Mucosa of descending colon (tissue), 3 donors: ENCODE results near the gene NKD2. TPM values are rescaled to one million over a fixed set of nuclear protein-coding genes. Genes with fewer than 3 reads are reported as not detected.

Experiments used
- ATAC-seq: fragments of 200-7000 bp; cut with Tn5 transposase; one replicate; pipeline ENCODE4 v1.9.1; 2020; ENCODE audit warnings: mild to moderate bottlenecking, moderate library complexity
- DNase-seq, 3 donors: peaks; one replicate each; pipeline ENCODE4 v3.0.0-alpha.2; 2020
- H3K36me3 ChIP-seq: fragments of 200-600 bp; one replicate; pipeline ENCODE4 v1.8.0; 2021; ENCODE audit warnings: low read depth, mild to moderate bottlenecking
- H3K4me1 ChIP-seq: fragments of 200-600 bp; one replicate; pipeline ENCODE4 v1.8.0; 2021; ENCODE audit warnings: low read depth, mild to moderate bottlenecking
- H3K4me3 ChIP-seq: fragments of 200-600 bp; one replicate; pipeline ENCODE4 v1.8.0; 2021; ENCODE audit warnings: mild to moderate bottlenecking
- H3K9me3 ChIP-seq: fragments of 200-600 bp; one replicate; pipeline ENCODE4 v1.8.0; 2021; ENCODE audit warnings: mild to moderate bottlenecking
- intact Hi-C, 2 donors: fragments of 100-400 bp; cut with DNase I in 1 of 2; cut with micrococcal nuclease in 1 of 2; formaldehyde crosslinking; loops; one replicate each; pipeline versions ENCODE4 v1.11.0 to v1.11.1; 2022; cut with DNase I, micrococcal nuclease
- microRNA-seq: library from miRNA; unstranded; fragments of <30 nt; microRNA quantifications from one replicate; pipeline ENCODE4, GENCODE V29; 2019
- total RNA-seq, 3 donors: library from RNA; stranded (reverse); fragmentation: NEBNext Ultra II Directional in 2 of 3; extraction: Animal tissue kit (Norgen Biotek cat#: 25700) in 2 of 3; gene quantifications; one replicate each; pipeline versions ENCODE4 v1.2.1 to v1.2.4, GENCODE V29; 2021 to 2023
- TF ChIP-seq, protein P1 (sequence below): fragments of 200-600 bp; IDR thresholded peaks from one replicate; pipeline ENCODE4 v1.8.0; 2022; ENCODE audit warnings: antibody characterized with exemption, mild to moderate bottlenecking
- donor health status: DM: no; HTN: no; CAD: no; lungs with moderate emphysema.
- donor health status: DM: no; HTN: no; CAD: no.
- donor health status: DM: no; HTN: yes; CAD: no.

The NKD2 gene
- total RNA-seq, 3 donors from 2014 or later, result 0.93 to 3.7 (median 2.1) TPM

- DNase-seq, result no peak
- H3K4me1 ChIP-seq, result no peaks in the 10 kb centered on the region
- no peak for ATAC-seq
- H3K36me3 ChIP-seq, result no peaks in the 10 kb centered on the region
- no peaks in the 10 kb centered on the region for H3K9me3 ChIP-seq
- intact Hi-C loops, result no loop called here
- H3K4me3 ChIP-seq, result no peak overlapping the region
- TF ChIP-seq, protein P1, sequence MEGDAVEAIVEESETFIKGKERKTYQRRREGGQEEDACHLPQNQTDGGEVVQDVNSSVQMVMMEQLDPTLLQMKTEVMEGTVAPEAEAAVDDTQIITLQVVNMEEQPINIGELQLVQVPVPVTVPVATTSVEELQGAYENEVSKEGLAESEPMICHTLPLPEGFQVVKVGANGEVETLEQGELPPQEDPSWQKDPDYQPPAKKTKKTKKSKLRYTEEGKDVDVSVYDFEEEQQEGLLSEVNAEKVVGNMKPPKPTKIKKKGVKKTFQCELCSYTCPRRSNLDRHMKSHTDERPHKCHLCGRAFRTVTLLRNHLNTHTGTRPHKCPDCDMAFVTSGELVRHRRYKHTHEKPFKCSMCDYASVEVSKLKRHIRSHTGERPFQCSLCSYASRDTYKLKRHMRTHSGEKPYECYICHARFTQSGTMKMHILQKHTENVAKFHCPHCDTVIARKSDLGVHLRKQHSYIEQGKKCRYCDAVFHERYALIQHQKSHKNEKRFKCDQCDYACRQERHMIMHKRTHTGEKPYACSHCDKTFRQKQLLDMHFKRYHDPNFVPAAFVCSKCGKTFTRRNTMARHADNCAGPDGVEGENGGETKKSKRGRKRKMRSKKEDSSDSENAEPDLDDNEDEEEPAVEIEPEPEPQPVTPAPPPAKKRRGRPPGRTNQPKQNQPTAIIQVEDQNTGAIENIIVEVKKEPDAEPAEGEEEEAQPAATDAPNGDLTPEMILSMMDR, result no peak
Measured at GRCh38 chr5:1085391-1085790, 76.8 kb downstream of the NKD2 start.

DNA sequence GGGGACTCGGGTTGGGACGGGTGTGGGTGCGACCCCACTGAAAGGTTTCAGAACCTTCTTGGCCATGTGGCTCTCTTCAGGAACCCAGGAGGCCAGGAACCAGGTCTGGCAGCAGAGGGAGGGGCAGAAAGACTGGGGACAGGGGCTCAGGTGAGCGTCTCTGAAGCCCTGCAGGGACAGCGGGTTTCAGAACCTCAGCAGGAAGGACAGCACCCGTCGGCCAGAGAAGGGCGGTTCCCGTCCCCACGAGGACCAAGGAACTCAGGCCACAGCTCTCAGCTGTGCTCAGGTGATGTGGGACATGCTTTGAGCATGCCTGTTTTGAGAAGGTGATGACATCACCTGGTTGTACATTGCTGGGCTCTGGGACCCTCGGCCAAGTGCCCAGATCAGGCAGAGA, 77.5 kb downstream of the NKD2 start:
- TF ChIP-seq, protein P1, result no peak
- ATAC-seq (no peak), DNase-seq (no peak)
- Histone ChIP-seq H3K9me3 (no peaks in the 10 kb centered on the region), H3K36me3 (no peaks in the 10 kb centered on the region), H3K4me3 (no peak overlapping the region), H3K4me1 (no peaks in the 10 kb centered on the region)
- intact Hi-C loops, result no loop called here

- Histone ChIP-seq H3K4me1 (no peaks in the 10 kb centered on the region), H3K9me3 (no peaks in the 10 kb centered on the region), H3K36me3 (no peaks in the 10 kb centered on the region), H3K4me3 (no peak overlapping the region)
- ATAC-seq (no peak), DNase-seq (no peak)
- TF ChIP-seq, protein P1, result no peak
- intact Hi-C loops, result no loop called here
Measured at GRCh38 chr5:1086871-1087270, 78.3 kb downstream of the NKD2 start.

DNA sequence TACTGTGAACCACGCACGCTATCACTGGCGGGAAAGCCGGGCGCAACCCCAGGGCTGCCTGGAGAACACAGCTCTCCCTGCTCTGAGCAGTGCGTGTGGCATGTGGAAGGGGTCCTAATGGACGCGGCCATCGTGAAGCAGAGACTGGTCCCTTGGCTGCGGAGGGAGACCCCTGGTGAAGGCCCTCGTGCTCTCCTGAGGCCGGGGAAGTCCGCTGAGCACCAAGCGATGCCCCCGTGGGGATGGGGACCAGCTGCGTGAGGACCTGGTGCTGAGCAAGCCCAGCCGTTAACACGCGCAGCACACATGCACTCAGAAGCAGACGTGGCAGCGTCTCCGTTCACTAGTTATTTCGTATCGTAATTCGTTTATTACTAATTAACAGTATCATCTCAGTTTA, 78.8 kb downstream of the NKD2 start:
- DNase-seq, result no peak
- H3K9me3 ChIP-seq, result no peaks in the 10 kb centered on the region
- intact Hi-C loops, result no loop called here
- no peaks in the 10 kb centered on the region for H3K36me3 ChIP-seq
- TF ChIP-seq, protein P1, result no peak
- no peak overlapping the region for H3K4me3 ChIP-seq
- H3K4me1 ChIP-seq, result no peaks in the 10 kb centered on the region
- ATAC-seq, result no peak

- no peak for DNase-seq
- H3K9me3 ChIP-seq, result no peaks in the 10 kb centered on the region
- TF ChIP-seq, protein P1, result no peak
- H3K4me1 ChIP-seq, result no peaks in the 10 kb centered on the region
- no peak overlapping the region for H3K4me3 ChIP-seq
- intact Hi-C loops, result no loop called here
- ATAC-seq, result no peak
- H3K36me3 ChIP-seq, result no peaks in the 10 kb centered on the region
Measured at GRCh38 chr5:1088031-1088430, 79.4 kb downstream of the NKD2 start.

Small RNAs within 50 kb of the gene (microRNA-seq; reads per million reads assigned to microRNA genes)
- not detected for gene MIR4635

Other genes starting within 250 kb of the NKD2 start
- gene ZDHHC11B, start 224.1 kb upstream of the NKD2 start, total RNA-seq, result 1 to 10 TPM in 2 of 3 donors, under 1 TPM in 1; 0.41 to 6.4 (median 4.6) TPM
- 10 to 100 TPM in 1 of 3 donors, 1 to 10 TPM in 2; 4.6 to 11.1 (median 7.0) TPM for gene ZDHHC11, start 157.8 kb upstream of the NKD2 start, total RNA-seq
- 10 to 100 TPM; 30.8 to 46.5 (median 36.7) TPM for gene BRD9, start 116.0 kb upstream of the NKD2 start, total RNA-seq
- 1 to 10 TPM; 1.4 to 7.1 (median 2.1) TPM for gene TRIP13, start 115.9 kb upstream of the NKD2 start, total RNA-seq
- 10 to 100 TPM; 80.5 to 97.4 (median 94.1) TPM for gene SLC12A7, start 103.3 kb downstream of the NKD2 start, total RNA-seq
- gene SLC6A19, start 192.8 kb downstream of the NKD2 start, total RNA-seq, result 10 to 100 TPM; 14.4 to 92.8 (median 29.2) TPM
- gene SLC6A18, start 216.6 kb downstream of the NKD2 start, total RNA-seq, result under 1 TPM in 1 of 3 donors, not detected in 2; 0.89 TPM